Keratinocyte (primary cell): ENCODE data around the gene TUBGCP4.

Source experiments
- EZH2 ChIP-seq: IDR thresholded peaks from one replicate; pipeline ENCODE4 v1.6.1; 2012; ENCODE audit warnings: inconsistent platforms, mild to moderate bottlenecking, low read length, moderate library complexity
- TF ChIP-seq, protein P1 (sequence below), 3 experiments: IDR thresholded peaks in 1 of 3; conservative IDR thresholded peaks in 1 of 3; optimal IDR thresholded peaks in 1 of 3; 2 replicates in 2 of 3; 3 replicates in 1 of 3; pipeline versions ENCODE3 to v1.5.1; 2011; ENCODE audit warnings: low read length in 3 of 3, mild to moderate bottlenecking in 3 of 3, moderate library complexity in 2 of 3, control low read depth in 1 of 3, inconsistent platforms in 1 of 3; ENCODE audit not compliant: insufficient read depth in 2 of 3; ENCODE audit errors: extremely low read depth in 1 of 3

- TF ChIP-seq, protein P1, sequence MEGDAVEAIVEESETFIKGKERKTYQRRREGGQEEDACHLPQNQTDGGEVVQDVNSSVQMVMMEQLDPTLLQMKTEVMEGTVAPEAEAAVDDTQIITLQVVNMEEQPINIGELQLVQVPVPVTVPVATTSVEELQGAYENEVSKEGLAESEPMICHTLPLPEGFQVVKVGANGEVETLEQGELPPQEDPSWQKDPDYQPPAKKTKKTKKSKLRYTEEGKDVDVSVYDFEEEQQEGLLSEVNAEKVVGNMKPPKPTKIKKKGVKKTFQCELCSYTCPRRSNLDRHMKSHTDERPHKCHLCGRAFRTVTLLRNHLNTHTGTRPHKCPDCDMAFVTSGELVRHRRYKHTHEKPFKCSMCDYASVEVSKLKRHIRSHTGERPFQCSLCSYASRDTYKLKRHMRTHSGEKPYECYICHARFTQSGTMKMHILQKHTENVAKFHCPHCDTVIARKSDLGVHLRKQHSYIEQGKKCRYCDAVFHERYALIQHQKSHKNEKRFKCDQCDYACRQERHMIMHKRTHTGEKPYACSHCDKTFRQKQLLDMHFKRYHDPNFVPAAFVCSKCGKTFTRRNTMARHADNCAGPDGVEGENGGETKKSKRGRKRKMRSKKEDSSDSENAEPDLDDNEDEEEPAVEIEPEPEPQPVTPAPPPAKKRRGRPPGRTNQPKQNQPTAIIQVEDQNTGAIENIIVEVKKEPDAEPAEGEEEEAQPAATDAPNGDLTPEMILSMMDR (optimal IDR thresholded peaks at IDR 0.05 in 1 of 3, IDR thresholded peaks at IDR 0.05 in 1 of 3, conservative IDR thresholded peaks at IDR 0.05 in 1 of 3; ENCODE audit: extremely low read depth in 1 of 3, insufficient read depth in 2 of 3, low read length in 3 of 3), result no peak
- no peak for TF ChIP-seq EZH2
These were observed 39.8 kb downstream of the TUBGCP4 start for GRCh38 chr15:43410572-43411214.
